ENCODE measurements around the gene RAD9A. TPM values are rescaled to one million over a fixed set of nuclear protein-coding genes. Genes with fewer than 3 reads are reported as not detected.
"Not testable (repeated sequence)": the region's sequence is repeated elsewhere in the genome, so short reads cannot be mapped to it uniquely, and the experiment has no call there.

Gene RAD9A
- polyA plus RNA-seq, 3 donors = 21.8 to 33.9 (median 31.2) TPM

DNA sequence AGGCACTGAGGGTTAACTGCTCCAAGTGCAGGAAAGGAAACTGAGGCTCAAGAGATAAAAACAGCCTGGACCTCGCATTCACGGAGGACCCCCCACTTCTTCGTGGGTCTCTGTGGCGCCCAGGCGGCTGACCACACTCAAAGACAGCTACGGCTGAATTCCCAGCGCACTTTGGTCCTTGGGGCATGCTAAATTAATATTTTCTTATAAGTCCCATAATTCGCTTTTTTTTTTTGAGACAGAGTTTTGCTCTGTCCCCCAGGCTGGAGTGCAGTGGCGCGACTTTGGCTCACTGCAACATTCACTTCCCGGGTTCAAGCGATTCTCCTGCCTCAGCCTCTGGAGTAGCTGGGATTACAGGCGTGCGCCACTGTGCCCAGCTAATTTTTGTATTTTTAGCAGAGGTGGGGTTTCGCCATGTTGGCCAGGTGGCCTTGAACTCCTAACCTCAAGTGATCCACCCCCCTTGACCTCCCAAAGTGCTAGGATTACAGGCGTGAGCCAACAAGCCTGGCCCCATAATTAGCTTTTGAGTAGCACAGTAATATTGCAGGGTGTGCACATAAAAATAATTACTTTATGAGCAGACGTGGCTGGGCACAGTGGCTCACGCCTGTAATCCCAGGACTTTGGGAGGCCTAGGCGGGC lies 10.5 kb downstream of the RAD9A start:
- not testable (repeated sequence) for DNase-seq (ENCODE audit: extremely low read depth in 1 of 11, low read depth in 9 of 11, low spot score in 4 of 11)

DNA sequence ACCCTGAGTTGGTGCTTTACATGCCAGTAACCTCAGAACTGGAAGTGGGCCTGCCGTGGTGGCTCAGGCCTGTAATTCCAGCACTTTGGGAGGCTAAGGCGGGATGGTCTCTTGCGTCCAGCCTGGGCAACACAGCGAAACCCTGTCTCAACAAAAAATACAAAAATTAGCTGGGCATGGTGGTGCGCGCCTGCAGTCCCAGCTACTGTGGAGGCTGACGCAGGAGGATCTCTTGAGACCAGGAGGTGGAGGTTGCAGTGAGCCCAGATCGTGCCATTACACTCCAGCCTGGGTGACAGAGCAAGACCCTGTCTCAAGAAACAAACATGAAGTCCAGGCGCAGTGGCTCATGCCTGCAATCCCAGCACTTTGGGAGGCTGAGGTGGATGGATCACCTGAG lies 11.3 kb downstream of the RAD9A start:
- DNase-seq (ENCODE audit: extremely low read depth in 1 of 11, low read depth in 9 of 11, low spot score in 4 of 11) = not testable (repeated sequence)

DNA sequence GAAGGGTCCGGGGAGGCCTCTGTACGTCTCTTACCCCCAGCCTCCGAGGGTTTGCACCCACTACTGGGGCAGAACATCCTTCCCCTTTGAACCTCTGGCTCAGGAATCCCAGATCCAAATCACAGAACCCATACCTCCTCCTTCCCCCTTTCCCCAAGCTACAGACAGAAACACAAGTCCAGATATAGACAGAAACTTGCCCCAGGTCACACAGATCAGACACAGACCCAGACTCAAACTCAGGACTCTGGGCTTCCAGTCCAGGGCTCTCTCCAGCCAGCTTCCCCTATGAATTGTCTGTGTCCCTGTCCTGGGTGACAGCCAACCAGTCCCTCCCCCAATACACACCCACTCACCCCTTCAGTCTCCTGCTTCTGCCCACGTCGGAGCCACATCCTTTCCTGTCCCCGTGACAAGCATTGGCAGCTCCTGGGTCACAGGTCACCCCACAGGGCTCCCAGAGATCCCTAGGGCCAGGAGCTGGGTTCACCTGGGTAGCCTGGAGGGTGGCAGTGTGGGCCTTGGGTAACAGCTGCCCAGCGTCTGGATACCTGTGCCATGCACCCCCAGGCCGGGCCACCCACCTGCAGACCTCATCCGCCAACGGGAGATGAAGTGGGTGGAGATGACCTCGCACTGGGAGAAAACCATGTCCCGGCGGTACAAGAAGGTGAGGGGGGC lies 12.9 kb downstream of the RAD9A start:
- DNase-seq (ENCODE audit: extremely low read depth in 1 of 11, low read depth in 9 of 11, low spot score in 4 of 11) = no peak

DNA sequence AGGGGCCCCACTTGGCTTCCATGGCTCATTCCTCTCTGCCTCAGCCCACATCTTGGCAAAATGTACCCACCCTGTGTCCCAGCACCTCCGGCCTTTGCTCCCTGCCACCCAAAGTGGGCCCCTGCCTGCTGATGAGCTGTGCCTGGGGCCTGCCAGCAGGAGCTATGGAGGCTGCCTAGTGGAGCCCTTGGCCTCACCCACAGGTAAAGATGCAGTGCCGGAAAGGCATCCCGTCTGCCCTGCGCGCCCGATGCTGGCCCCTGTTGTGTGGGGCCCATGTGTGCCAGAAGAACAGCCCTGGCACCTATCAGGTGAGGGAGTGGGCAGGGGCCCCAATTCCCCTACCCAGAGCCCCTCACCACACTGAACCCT lies 13.4 kb downstream of the RAD9A start:
- no peak for DNase-seq (ENCODE audit: extremely low read depth in 1 of 11, low read depth in 9 of 11, low spot score in 4 of 11)

DNA sequence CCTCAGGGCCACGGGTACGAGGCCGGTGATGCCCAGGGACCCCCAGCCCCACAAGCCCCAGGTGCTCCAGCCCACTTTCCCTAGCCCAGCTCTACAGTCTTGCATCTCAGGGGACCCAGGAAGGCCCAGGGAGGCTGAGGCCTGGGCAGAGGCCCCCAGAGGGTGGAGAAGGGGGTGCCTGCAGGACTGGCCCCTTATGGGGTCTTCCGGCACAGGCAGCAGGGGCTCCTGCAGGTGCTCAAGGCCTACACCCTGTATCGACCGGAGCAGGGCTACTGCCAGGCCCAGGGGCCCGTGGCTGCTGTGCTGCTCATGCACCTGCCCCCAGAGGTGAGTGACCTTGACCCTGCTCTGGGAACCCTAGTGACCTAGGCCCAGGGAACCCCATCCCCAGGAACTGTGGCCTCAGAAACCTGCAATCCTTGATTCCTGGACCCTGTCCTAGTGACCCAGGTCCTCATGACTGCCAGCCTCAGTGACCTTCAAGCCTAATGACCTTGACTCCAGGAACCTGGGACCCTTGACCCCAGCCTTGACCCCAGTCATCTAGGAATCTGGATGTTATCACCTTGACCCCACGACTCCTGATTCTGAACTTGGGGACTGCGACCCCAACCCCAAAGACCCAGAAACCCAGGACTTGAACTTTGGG lies 14.0 kb downstream of the RAD9A start:
- no peak for DNase-seq (ENCODE audit: extremely low read depth in 1 of 11, low read depth in 9 of 11, low spot score in 4 of 11)

DNA sequence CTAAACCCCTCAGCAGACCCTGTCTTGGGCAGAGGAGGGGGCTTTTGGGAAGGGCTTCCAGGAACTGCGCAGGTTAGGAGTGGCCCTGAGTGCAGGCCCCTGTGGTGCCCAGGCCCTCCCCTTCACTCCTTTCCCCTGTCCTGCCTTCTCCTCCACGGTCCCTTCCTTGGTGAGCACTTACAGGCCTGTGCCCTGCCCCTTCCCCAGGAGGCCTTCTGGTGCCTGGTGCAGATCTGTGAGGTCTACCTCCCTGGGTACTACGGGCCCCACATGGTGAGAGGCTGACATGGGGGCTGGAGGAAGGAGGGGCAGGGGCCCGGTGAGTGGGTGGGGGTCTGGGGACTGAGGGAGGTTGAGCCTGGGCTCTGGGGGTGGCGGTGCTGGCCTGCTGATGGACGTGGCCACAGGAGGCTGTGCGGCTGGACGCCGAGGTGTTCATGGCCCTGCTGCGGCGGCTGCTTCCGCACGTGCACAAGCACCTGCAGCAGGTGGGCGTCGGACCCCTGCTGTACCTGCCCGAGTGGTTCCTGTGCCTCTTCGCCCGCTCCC lies 14.7 kb downstream of the RAD9A start:
- DNase-seq (ENCODE audit: extremely low read depth in 1 of 11, low read depth in 9 of 11, low spot score in 4 of 11) = no peak

DNA sequence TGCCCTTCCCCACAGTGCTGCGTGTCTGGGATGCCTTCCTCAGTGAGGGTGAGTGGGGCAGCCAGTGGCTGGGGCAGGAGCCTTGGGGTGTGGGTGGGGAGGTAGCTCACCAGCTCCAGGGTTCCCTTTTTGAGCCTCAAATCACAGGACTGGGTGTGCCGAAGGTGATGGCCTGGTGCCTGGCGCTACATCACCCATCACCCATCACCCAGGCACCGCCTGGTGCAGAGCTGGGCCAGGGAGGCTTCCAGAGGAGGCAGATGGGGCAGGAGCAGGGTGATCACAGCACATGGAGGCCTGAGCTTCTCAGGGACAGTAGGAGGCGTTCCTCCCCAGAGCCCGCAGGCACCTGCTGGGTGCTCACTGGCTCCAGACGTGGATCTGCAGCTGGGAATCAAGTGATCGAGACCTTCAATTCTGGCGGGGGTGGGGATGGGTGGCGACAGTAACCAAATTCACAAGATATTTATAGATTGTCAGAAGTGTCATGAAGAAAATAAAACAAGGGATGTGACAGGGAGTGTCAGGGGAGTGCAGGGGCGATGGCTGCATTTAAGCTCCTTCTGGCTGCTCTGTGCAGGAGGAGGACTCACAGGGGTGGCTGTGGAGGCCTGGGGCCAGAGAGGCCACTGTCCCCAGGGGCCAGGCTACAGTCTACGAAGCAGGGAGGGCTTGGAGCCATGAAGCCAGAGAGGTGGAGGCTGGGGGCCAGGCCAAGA lies 15.3 kb downstream of the RAD9A start:
- no peak for DNase-seq (ENCODE audit: extremely low read depth in 1 of 11, low read depth in 9 of 11, low spot score in 4 of 11)

DNA sequence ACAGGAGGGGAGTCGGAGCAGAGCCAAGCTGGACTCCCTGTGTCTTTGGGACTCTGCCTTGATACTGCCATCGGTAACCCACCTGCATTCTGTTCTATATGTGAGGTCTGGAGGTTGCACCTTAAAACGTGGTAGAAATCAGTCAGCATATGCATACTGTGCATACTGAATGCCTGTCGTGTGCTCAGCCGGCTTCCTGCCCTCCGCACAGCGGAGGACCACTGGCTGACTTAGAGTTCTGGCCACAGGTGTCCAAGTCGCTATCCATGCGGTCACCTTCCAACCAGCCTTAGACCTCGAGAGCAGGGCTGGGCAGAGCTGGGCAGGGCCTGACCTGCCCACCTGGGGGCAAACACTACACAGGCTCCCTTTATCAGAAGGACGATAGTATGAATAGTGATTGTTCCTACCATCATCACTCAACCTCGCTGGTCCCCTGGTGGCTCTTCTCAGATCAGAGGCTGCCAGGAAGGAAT lies 15.9 kb downstream of the RAD9A start:
- DNase-seq (ENCODE audit: extremely low read depth in 1 of 11, low read depth in 9 of 11, low spot score in 4 of 11) = no peak

DNA sequence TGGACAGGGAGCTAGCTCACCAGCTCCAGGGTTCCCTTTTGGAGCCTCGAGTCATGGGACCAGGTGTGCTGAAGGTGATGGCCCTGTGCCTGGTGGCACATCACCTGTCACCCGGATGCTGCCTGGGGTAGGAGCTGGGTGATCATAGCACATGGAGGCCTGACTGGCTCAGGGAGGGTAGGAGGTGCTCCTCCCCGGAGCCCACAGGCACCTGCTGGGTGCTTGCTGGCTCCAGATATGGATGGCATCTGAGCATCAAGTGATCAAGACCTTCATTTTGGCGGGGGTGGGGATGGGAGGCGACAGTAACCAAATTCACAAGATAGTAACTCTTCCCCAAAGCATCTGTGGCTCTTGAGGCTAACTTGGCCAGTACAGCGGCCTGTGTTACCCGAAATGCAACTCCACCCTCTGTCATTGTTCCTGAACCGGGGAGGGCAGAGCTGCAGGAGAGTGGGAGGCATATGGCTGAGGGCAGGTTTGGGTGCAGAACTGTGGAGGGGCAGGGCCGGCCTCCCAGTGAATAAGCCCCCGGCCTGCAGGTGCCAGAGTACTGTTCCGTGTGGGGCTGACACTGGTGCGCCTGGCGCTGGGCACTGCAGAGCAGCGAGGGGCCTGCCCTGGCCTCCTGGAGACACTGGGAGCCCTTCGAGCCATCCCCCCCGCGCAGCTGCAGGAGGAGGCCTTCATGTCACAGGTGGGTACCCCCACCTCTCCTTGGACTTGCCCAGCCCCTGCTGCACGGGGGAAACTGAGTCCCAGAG lies 16.8 kb downstream of the RAD9A start:
- no peak for DNase-seq (ENCODE audit: extremely low read depth in 1 of 11, low read depth in 9 of 11, low spot score in 4 of 11)

DNA sequence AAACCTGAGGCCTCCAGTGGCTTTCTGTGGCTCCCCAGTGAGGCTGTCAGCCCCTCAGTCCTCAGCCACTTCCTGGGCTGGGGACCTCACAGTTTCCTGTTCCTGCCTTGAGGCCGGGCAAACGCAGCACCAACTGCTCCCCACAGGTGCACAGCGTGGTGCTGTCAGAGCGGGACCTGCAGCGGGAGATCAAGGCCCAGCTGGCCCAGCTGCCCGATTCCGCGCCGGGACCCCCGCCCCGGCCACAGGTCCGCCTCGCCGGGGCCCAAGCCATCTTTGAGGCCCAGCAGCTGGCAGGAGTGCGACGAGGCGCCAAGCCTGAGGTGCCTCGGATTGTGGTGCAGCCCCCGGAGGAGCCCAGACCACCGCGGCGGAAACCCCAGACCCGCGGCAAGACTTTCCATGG lies 17.5 kb downstream of the RAD9A start:
- no peak for DNase-seq (ENCODE audit: extremely low read depth in 1 of 11, low read depth in 9 of 11, low spot score in 4 of 11)

DNA sequence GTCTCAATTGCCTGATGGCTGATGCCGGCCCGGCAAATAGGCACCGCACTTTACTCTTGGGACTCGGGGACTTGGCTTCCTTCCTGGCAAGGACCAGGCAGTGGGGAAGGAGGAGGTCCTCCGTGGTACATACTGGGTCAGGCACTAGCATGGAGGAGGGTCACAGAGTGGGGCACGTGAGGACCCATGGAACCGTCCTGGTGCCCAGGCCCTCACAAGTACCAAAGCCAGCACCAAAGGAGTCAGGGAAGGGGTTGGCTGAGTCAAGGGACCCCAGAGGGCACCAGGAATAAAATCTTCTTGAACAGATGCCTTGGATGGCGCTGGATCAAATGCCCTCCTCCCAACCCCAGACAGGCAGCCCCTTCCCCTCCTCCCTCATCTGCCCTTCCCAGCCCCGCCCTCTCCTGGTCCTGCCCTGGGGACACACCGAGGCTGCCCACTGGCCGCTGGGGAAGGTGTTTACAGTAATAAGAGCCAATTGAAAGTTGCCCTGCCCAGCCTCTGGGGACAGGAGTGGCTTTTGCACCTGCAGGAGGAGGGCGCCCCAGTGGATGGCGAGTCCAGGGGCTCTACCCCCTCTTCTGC lies 18.1 kb downstream of the RAD9A start:
- no peak for DNase-seq (ENCODE audit: extremely low read depth in 1 of 11, low read depth in 9 of 11, low spot score in 4 of 11)

DNA sequence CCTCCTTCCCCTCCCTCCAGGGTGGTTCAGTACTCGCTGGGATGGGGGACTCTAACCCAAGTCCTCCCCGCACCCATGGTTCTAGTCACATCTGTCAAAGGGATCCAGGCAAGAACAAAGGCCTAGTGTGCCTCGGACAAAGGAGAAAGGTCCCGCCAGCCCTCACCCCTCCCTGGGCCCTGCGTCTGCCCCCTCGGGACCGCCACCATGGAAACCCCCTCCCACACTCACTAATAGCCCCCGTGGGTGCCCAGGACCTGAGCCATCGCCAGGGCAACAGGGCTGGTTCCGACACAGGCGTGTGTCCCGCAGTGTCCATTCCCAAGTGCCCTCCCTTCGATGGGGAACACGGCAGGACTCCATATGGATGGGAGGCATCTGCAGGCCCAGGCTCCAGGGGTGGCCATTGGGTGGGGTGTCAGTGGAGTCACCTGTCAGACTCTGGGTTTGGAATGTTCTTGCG lies 18.6 kb downstream of the RAD9A start:
- no peak for DNase-seq (ENCODE audit: extremely low read depth in 1 of 11, low read depth in 9 of 11, low spot score in 4 of 11)

DNA sequence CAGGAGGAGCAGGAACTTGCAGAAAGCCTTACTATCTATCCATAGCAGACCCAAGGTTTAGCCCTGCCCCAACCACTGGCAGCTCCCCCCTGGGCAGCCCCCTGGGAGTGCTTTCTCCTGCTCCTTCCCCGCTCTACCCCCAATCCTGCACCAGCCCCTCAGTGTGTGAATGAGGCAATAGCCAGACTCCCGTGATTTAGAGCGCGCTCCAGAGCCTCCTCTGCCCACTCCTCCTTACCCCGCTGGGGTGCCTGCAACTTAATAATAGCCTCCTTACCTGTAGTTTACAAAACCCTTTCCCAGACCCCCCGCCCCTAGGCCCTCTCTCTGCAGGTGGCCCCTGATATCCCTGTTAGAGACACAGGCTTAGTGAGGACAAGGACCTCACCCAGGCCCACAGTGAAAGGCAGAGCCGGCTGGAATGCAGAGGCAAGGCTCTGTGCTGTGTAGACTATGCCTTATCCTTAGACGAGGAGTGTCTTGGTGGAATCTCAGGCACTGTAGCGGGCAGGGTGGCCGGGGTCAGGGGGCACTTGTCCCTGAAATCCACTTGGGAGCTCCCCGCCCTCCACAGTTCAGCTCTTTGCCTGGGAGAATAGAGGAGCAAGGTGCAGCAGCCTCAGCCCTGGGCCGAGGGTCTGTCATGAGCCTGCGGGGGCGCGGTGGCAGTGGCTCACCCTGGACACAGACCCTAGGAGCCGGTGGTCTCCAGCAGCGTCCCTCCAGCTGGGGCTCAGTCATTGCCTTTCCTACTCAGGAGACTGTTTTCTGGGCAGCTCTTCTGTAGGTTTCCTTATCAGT lies 19.4 kb downstream of the RAD9A start:
- no peak for DNase-seq (ENCODE audit: extremely low read depth in 1 of 11, low read depth in 9 of 11, low spot score in 4 of 11)

DNA sequence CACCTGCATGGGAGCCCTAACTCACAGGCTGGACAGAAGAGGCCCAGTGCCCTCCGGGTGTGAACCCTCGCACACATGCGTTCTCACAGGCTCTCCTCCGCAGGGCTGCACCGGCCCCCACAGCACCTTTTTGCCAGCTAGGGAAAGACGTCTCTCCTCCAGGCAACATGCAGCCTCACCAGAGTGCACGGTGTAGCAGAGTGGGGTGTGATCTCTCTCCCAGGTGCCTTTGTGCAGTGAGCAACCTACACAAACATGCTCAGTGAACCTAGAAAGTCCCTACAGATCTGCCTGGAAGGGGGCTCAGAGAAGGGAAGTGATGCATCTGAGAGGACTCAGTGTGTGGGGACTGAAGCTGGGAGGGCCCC lies 20.0 kb downstream of the RAD9A start:
- no peak for DNase-seq (ENCODE audit: extremely low read depth in 1 of 11, low read depth in 9 of 11, low spot score in 4 of 11)

DNA sequence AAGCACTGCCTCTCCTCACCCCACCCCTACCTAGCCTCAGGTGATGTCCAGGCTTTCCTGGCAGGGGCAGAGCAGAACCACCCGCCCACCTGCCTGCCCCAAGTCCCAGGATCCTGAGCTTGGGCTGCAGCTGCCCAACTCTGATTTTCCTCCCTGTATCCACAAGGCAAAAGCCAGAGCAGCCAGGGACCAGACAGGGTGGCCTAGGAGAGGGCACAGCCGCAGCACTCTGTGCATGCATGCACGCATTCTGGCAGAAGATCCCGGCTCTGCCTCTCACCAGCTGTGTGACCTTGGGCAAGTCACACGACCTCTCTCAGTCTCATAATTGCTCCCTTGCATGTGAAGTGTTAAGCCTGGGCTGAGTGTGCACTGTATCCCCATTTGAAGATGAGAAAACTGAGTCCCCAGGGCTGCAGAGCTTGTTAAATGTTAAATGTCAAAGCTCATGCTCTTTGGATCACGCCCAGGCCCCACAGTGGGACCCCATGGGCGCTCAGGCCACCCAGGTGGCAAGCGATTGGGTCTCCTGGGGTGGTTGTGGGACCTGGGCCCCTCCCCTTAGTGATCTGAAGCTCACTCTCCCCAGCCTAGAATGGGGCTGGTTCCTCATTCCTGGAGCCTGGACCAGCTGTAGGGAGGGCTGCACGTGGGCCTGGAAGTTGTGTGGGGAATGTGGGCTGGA lies 20.9 kb downstream of the RAD9A start:
- no peak for DNase-seq (ENCODE audit: extremely low read depth in 1 of 11, low read depth in 9 of 11, low spot score in 4 of 11)

DNA sequence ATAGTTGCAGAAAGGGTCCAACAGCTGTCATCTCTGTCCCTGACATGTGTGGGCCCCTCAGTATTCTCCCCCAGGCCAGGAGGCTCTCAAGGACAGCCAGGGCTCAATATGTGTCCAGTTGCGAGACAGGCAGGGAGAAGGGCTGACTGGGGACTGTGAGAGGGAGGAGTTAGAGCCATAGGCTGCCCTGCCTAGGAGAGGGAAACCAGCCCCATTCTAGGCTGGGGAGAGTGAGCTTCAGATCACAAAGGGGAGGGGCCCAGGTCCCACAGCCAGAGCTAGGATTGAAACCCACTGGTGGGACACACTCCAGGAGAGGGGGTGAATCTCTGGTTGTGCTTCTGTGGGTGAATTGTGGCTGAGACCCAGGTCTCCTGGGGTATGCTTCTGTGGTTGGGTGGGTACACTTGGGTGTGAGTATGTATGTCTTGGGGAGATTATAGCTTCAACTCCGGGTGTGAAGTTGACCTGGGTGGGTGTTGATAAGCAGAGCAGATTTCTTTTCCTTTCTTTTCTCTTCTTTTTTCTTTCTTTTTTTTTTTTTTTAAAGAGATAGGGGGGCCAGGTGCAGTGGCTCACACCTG lies 21.6 kb downstream of the RAD9A start:
- no peak for DNase-seq (ENCODE audit: extremely low read depth in 1 of 11, low read depth in 9 of 11, low spot score in 4 of 11)

Measured in renal cortex interstitium (tissue), 11 donors.